Measurements from ENCODE around the gene NUDT22.

Gene NUDT22

DNA sequence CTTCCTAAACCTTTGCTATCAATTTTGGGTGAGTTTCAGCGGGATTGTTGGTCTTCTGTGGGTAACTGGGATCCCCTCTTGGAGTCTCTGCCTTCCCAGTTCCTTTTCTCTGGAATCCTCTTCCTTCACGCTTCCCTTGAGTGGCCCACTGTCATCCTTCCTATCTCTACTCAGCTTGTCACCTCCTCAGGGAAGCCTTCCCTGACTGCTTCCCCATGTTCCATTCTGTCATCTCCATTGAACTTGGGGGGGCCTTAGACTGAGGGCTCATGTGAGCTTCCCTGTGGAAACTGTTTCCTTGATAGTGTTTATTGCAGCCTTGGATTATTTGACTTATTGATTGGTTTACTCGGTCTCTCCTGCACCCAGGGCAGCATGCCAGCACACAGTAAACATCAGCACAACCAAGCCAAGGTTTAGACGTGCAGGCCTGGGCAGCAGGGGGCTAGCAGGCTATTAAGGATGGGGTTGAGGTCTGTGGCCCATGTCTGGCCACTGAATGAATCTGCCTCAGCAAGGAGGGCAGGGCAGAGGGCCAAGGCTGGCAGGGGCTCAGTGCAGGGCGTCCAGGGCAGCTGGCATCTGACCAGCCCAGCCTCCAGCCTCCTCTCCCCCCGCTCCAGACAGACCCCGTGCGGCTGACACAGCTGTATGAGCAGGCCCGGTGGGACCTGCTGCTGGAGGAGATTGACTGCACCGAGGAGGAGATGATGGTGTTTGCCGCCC is 7.3 kb upstream of the NUDT22 start:
- Mint-ChIP-seq H3K27ac (no peak overlapping the region), H3K27me3 (ENCODE audit: low read depth, poor library complexity) (peaks cover 4% of the 10 kb centered on the region), H3K9me3 (no peaks in the 10 kb centered on the region), H3K4me1 (peaks cover 6% of the 10 kb centered on the region), H3K4me3 (no peak overlapping the region), H3K36me3 (ENCODE audit: low read depth) (peaks cover 18% of the 10 kb centered on the region)
- TF ChIP-seq, protein P1, sequence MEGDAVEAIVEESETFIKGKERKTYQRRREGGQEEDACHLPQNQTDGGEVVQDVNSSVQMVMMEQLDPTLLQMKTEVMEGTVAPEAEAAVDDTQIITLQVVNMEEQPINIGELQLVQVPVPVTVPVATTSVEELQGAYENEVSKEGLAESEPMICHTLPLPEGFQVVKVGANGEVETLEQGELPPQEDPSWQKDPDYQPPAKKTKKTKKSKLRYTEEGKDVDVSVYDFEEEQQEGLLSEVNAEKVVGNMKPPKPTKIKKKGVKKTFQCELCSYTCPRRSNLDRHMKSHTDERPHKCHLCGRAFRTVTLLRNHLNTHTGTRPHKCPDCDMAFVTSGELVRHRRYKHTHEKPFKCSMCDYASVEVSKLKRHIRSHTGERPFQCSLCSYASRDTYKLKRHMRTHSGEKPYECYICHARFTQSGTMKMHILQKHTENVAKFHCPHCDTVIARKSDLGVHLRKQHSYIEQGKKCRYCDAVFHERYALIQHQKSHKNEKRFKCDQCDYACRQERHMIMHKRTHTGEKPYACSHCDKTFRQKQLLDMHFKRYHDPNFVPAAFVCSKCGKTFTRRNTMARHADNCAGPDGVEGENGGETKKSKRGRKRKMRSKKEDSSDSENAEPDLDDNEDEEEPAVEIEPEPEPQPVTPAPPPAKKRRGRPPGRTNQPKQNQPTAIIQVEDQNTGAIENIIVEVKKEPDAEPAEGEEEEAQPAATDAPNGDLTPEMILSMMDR (IDR thresholded peaks at IDR 0.05) = no peak
- no peak for DNase-seq

DNA sequence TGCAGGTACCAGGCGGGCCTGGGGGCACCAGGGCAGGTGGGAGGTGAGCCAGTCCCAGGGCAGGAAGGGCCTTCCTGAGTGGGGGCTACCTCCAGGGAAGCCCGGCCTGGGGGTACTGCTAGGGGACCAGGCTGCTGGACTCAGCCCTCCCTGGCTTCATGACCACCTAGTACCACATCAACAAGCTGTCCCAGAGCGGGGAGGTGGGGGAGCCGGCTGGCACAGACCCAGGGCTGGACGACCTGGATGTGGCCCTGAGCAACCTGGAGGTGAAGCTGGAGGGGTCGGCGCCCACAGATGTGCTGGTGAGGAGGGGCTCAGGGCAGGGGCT is 6.8 kb upstream of the NUDT22 start:
- no peaks in the 10 kb centered on the region for H3K9me3 Mint-ChIP-seq
- peaks cover 11% of the 10 kb centered on the region for H3K4me1 Mint-ChIP-seq
- no peak overlapping the region for H3K4me3 Mint-ChIP-seq
- TF ChIP-seq, protein P1 (IDR thresholded peaks at IDR 0.05) = no peak
- peaks cover 13% of the 10 kb centered on the region for H3K36me3 Mint-ChIP-seq (ENCODE audit: low read depth)
- H3K27ac Mint-ChIP-seq = no peak overlapping the region
- DNase-seq = no peak
- H3K27me3 Mint-ChIP-seq (ENCODE audit: low read depth, poor library complexity) = peaks cover 4% of the 10 kb centered on the region

DNA sequence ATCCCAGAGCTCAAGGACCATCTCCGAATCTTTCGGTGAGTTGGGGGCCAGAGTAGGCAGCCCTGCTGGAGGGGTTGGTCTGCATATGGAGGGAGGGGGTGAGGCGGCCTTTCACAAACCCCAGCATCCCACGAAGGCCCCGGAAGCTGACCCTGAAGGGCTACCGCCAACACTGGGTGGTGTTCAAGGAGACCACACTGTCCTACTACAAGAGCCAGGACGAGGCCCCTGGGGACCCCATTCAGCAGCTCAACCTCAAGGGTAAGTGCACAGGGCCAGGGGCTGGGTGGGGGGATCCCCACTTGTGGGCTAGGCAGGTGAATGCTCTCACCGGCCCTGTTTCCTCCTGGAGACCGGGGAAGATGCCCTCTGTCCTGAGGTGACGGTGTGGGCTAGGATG is 6.3 kb upstream of the NUDT22 start:
- Mint-ChIP-seq H3K4me1 (peaks cover 12% of the 10 kb centered on the region), H3K9me3 (no peaks in the 10 kb centered on the region), H3K36me3 (ENCODE audit: low read depth) (peaks cover 9% of the 10 kb centered on the region), H3K27me3 (ENCODE audit: low read depth, poor library complexity) (peaks cover 4% of the 10 kb centered on the region), H3K4me3 (no peak overlapping the region), H3K27ac (no peak overlapping the region)
- DNase-seq = no peak
- TF ChIP-seq, protein P1 (IDR thresholded peaks at IDR 0.05) = no peak

DNA sequence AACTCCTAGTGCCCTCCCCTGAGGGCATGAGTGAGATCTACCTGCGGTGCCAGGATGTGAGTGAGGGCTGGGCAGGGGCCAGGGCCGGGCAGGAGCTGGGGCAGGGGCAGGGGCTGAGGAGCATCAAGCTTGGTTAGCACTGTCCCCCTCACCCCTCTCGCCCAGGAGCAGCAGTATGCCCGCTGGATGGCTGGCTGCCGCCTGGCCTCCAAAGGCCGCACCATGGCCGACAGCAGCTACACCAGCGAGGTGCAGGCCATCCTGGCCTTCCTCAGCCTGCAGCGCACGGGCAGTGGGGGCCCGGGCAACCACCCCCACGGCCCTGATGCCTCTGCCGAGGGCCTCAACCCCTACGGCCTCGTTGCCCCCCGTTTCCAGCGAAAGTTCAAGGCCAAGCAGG is 5.8 kb upstream of the NUDT22 start:
- peaks cover 4% of the 10 kb centered on the region for H3K36me3 Mint-ChIP-seq (ENCODE audit: low read depth)
- TF ChIP-seq, protein P1 (IDR thresholded peaks at IDR 0.05) = no peak
- no peak overlapping the region for H3K27ac Mint-ChIP-seq
- no peak overlapping the region for H3K4me3 Mint-ChIP-seq
- H3K4me1 Mint-ChIP-seq = peaks cover 17% of the 10 kb centered on the region
- DNase-seq = no peak
- no peaks in the 10 kb centered on the region for H3K9me3 Mint-ChIP-seq
- peaks cover under 1% of the 10 kb centered on the region for H3K27me3 Mint-ChIP-seq (ENCODE audit: low read depth, poor library complexity)

DNA sequence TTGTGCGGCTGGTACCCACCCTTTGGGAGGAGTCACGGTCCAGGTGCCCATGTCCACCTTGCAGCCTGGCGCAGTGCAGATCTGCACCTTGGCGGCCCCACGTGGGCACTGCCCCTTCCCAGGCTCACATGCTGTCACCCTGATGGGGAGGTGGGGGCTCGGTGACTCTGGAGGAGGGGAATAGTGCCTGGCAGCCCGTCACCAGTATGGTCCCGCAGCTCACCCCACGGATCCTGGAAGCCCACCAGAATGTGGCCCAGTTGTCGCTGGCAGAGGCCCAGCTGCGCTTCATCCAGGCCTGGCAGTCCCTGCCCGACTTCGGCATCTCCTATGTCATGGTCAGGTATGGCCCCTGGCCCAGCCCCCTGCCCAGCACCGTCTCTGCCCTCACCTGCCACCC is 5.3 kb upstream of the NUDT22 start:
- no peak overlapping the region for H3K4me3 Mint-ChIP-seq
- H3K9me3 Mint-ChIP-seq = no peaks in the 10 kb centered on the region
- DNase-seq = no peak
- no peak overlapping the region for H3K27ac Mint-ChIP-seq
- H3K27me3 Mint-ChIP-seq (ENCODE audit: low read depth, poor library complexity) = no peaks in the 10 kb centered on the region
- H3K36me3 Mint-ChIP-seq (ENCODE audit: low read depth) = no peaks in the 10 kb centered on the region
- TF ChIP-seq, protein P1 (IDR thresholded peaks at IDR 0.05) = no peak
- H3K4me1 Mint-ChIP-seq = peaks cover 22% of the 10 kb centered on the region

DNA sequence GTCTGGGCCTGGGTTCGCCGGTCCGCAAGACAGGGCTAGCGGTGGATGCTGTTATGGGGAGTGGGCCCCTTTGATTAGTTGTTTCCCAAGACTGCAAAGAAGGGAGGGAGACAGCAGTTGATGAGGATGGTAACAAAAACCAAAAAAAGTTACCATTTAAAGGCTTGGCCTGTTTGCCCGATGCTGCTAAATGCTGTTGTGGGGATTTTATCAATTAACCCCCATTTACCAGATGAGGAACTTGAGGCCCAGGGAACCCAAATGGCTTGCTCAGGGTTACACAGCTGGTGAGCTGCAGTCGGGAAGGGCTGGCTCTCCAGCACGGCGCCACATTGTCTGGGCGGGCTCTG is 3.4 kb upstream of the NUDT22 start:
- Mint-ChIP-seq H3K27ac (no peak overlapping the region), H3K4me3 (no peak overlapping the region), H3K9me3 (no peaks in the 10 kb centered on the region), H3K4me1 (peaks cover 31% of the 10 kb centered on the region), H3K36me3 (ENCODE audit: low read depth) (no peaks in the 10 kb centered on the region), H3K27me3 (ENCODE audit: low read depth, poor library complexity) (no peaks in the 10 kb centered on the region)
- TF ChIP-seq, protein P1 (IDR thresholded peaks at IDR 0.05) = no peak
- DNase-seq = no peak

Data from nephron progenitor cell (in vitro differentiated cells).